ENCODE data around the gene SAAL1.

DNA sequence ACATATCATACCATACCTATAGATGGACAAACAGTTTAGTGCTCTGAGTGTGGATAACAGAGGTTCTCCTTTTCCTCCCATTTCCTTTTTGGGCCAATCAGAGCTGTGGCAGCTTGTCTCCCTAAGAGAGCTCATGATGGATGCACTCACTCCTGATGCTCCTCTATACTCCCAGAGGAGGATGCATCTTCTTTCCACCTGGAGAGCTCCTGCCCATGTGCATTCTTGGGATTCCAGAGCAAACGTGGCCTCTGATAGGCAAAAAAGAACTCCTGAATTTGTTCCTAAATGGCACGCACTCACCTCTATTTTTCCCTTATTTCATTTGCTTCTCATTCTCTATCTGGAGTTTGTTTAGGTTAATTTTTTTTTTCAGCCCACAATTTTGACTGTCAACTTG, 29.4 kb upstream of the SAAL1 start:
- TF ChIP-seq, protein P1, sequence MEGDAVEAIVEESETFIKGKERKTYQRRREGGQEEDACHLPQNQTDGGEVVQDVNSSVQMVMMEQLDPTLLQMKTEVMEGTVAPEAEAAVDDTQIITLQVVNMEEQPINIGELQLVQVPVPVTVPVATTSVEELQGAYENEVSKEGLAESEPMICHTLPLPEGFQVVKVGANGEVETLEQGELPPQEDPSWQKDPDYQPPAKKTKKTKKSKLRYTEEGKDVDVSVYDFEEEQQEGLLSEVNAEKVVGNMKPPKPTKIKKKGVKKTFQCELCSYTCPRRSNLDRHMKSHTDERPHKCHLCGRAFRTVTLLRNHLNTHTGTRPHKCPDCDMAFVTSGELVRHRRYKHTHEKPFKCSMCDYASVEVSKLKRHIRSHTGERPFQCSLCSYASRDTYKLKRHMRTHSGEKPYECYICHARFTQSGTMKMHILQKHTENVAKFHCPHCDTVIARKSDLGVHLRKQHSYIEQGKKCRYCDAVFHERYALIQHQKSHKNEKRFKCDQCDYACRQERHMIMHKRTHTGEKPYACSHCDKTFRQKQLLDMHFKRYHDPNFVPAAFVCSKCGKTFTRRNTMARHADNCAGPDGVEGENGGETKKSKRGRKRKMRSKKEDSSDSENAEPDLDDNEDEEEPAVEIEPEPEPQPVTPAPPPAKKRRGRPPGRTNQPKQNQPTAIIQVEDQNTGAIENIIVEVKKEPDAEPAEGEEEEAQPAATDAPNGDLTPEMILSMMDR (IDR thresholded peaks at IDR 0.05) = no peak
- TF ChIP-seq POLR2A (IDR thresholded peaks at IDR 0.05) = no peak

Data from body of pancreas (tissue), 4 donors.